Lower leg skin (tissue), 4 donors: ENCODE results near the gene MCUR1. TPM values are rescaled to one million over a fixed set of nuclear protein-coding genes. Genes with fewer than 3 reads are reported as not detected.

Experiments used
- DNase-seq, 2 donors: peaks; one replicate each; pipeline ENCODE4 v3.0.0-alpha.2; 2019; ENCODE audit warnings: low spot score in 2 of 2
- H3K4me3 ChIP-seq: fragments of 200-600 bp; sonication (generic); 2 replicates; pipeline ENCODE4 v1.5.1; 2017; ENCODE audit warnings: mild to moderate bottlenecking, low read depth; ENCODE audit not compliant: poor library complexity, severe bottlenecking
- CTCF ChIP-seq, 3 donors: fragments of 450-650 bp; IDR thresholded peaks; one replicate each; pipeline ENCODE4 v1.5.1; 2016; ENCODE audit warnings: antibody characterized with exemption in 3 of 3, mild to moderate bottlenecking in 3 of 3, moderate library complexity in 2 of 3
- POLR2A ChIP-seq, 2 donors: fragments of 450-650 bp; IDR thresholded peaks; one replicate each; pipeline ENCODE4 v1.6.1; 2016 to 2017; ENCODE audit warnings: antibody characterized with exemption in 2 of 2, mild to moderate bottlenecking in 1 of 2, moderate library complexity in 1 of 2
- WGBS, 2 donors: methylation state at CpG; one replicate each; pipeline ENCODE4 v1.1.5; 2018; 5-methylcytosine and 5-hydroxymethylcytosine counted together
- intact Hi-C: fragments of 100-400 bp; cut with DNase I; formaldehyde crosslinking; loops from one replicate; pipeline ENCODE4 v1.15.0; 2023; ENCODE audit warnings: low total_unique reads
- total RNA-seq, 4 donors: library from RNA; depleted of rRNA; stranded (reverse); fragments of >200 nt; gene quantifications; one replicate each; pipeline ENCODE4 v1.1.0, GENCODE V29; 2016

The MCUR1 gene
- total RNA-seq, 4 donors from 2014 or later, result 19.2 to 50.1 (median 33.5) TPM

DNA sequence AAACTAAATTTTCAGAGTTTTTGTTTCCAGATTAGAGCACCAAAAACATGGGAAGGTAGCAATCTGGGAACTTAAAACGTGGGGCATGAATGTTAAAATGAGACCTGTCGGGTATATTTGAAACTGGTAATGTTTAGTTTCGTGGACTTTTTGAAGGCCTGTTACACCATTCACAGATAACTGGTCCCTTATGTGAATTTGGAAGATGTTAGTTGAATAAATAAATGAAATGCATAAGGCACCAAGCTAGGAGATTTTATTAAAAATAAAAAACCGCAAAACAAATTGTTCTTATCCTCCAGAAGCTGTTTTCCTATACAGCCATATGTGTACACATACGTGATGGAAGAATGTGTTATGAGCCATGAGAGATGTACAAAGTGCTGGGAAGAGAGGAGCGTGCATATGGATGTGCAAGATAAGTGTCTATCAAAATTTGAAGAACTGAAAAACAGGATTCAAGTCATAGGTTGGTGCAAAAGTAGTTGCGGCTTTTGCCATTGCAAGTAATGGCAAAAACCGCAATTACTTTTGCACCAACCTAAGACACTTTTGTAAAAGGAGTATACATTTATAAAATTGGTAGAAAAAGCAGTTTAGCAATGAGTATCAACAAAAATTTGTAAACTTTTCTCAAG, 700 bp upstream of the MCUR1 start:
- intact Hi-C loops, result no loop called here
- no peak for DNase-seq
- peak overlapping the region; percentile 17 for H3K4me3 ChIP-seq
- 24 to 25% methylated on average over 8 of the region's 8 CpGs for WGBS, 2 donors
- no peak for TF ChIP-seq POLR2A (IDR thresholded peaks at IDR 0.05)
- TF ChIP-seq CTCF (IDR thresholded peaks at IDR 0.05), result no peak

GRCh38 chr6:13813621-13814175, 659 bp downstream of the MCUR1 start:
- TF ChIP-seq CTCF (IDR thresholded peaks at IDR 0.05), result no peak
- no peak for TF ChIP-seq POLR2A (IDR thresholded peaks at IDR 0.05)
- peak overlapping the region; percentile 79 for H3K4me3 ChIP-seq
- peak; percentile 43 to 94 for DNase-seq
- 1% methylated on average over 12 to 35 of the region's 56 CpGs for WGBS, 2 donors
- intact Hi-C loops, result no loop called here

DNA sequence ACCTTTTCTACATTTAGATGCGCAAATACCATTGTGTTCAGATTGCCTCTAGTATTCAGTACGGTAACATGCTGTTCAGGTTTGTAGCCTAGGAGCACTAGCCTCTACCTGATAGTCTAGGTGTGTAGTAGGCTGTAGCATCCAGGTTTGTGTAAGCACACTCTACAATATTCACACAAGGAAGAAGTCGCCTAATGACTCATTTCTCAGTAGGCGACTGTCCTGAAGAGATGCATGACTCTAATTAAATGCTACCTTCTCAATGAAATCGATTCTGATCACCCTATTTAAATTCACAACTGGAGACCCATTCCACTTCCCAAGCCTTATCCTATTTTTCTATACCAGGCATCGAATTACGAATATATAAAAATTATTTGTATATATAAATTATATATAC, 1.3 kb downstream of the MCUR1 start:
- no peak for TF ChIP-seq CTCF (IDR thresholded peaks at IDR 0.05)
- TF ChIP-seq POLR2A (IDR thresholded peaks at IDR 0.05), result no peak
- no peak for DNase-seq
- no peak overlapping the region for H3K4me3 ChIP-seq
- WGBS, 2 donors, result 29 to 32% methylated on average over 7 of the region's 7 CpGs
- intact Hi-C loops, result no loop called here

DNA sequence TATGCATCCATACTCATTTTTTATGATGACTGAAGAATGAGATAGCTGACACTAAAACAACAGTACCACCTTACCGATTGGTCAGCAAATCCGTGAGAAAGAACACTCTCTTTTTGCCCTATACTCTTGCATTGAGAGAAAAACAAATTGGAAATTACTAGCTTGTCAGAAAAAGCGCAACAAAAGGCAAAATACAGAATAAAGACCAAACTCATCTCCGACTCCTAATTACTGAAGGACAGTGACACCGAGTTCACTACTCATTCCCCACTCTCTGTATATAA, 2.1 kb downstream of the MCUR1 start:
- DNase-seq, result no peak
- intact Hi-C loops, result no loop called here
- no peak overlapping the region for H3K4me3 ChIP-seq
- WGBS, 2 donors, result 96 to 97% methylated on average over 5 of the region's 5 CpGs
- TF ChIP-seq CTCF (IDR thresholded peaks at IDR 0.05) (no peak), POLR2A (IDR thresholded peaks at IDR 0.05) (no peak)

DNA sequence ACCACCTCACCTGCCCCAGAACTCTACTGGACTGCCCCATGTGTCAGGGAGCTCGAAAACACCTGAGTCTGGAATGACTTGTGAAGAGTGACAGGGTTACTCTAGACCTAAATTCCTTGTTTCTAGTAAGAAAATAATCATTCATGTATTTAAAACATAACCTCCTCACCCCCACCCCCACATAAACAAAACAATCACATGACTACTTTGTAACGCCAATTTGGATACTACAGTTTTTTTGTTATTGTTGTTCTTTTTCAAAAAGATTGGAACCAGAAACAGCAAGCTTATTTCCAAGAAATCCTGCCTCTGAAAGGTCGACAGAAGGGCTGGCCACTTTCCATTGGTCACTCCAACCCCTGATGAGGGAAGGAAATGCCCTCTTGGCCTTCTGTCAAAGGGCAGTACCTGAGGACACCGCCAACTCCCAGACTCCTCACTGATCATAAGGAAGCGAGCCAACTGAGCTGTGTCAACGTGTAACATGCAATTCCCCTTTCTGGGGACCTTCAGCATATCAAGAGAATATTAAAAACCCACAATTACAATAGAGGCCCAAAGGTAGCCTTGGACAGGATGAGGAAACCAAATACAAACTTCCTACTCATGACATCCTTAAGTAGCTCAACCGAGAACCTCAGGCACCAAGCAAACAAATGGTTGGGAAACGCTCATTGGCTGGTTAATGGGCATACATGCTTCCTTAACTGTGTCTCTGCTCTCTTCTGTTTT, 2.6 kb downstream of the MCUR1 start:
- TF ChIP-seq CTCF (IDR thresholded peaks at IDR 0.05) (no peak), POLR2A (IDR thresholded peaks at IDR 0.05) (no peak)
- 43 to 52% methylated on average over 8 of the region's 8 CpGs for WGBS, 2 donors
- intact Hi-C loops, result no loop called here
- no peak overlapping the region for H3K4me3 ChIP-seq
- DNase-seq, result no peak
